T-helper 1 cell (primary cell): ENCODE results near the gene TNFSF15.

Experiments used
- DNase-seq, 5 donors: peaks; one replicate each; pipeline ENCODE4 v3.0.0-alpha.2; 2012 to 2020

Gene TNFSF15

DNA sequence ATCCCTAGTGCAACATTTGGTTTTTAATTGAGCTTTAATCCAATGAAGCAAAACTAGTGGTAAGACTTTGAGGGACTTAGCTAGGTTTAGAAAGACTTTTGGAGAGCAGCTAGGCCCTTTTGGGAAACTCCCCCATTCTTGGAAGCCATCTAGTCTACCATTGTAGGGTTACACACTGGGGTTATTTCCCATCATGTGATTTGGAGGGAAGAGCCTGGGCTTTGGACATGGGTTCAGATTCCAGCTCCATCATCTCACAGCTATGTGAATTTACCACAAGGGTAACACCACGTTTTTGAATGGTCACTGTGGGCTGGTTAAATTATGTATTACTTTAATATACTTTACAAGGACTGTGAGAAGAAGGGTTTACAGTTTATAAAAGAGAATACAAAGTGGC, 18.3 kb upstream of the TNFSF15 start:
- no peak for DNase-seq

DNA sequence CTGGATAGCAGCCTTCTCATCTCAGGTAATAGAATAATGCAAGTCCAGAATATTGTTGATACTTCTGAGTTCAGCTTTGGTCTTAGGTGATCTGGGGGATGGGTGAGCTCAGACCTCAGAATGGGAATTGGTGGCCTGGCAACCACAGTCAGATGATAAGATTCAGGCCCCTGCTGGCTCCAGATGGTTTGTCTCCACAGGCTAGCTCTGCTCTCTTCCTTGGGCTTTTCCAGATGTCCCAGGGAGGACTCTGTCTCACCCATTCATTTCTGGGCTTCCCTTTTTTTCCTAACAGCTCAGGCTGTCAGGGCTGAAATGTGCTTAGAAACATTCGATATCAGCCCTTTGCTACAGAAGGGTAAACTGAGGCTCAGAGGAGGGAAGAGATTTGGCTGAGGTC, 17.6 kb upstream of the TNFSF15 start:
- DNase-seq, result no peak

DNA sequence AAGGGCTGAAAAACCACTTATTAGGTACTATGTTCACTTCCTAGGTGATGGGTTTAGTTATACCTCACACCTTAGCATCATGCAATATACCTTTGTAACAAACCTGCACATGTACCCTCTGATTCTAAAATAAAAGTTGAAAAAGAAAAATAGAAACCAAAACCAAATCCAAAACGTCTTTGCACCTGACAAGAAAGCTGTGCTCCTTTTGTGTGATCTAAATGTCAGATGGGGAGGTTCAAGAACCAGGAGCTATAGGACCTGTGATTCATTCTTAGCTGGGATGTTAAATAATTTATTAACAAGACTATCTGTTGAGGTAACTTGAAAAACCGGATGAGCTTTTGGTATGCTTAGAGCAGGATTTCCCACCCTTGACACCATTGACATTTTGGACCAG, 16.9 kb upstream of the TNFSF15 start:
- DNase-seq, result no peak

DNA sequence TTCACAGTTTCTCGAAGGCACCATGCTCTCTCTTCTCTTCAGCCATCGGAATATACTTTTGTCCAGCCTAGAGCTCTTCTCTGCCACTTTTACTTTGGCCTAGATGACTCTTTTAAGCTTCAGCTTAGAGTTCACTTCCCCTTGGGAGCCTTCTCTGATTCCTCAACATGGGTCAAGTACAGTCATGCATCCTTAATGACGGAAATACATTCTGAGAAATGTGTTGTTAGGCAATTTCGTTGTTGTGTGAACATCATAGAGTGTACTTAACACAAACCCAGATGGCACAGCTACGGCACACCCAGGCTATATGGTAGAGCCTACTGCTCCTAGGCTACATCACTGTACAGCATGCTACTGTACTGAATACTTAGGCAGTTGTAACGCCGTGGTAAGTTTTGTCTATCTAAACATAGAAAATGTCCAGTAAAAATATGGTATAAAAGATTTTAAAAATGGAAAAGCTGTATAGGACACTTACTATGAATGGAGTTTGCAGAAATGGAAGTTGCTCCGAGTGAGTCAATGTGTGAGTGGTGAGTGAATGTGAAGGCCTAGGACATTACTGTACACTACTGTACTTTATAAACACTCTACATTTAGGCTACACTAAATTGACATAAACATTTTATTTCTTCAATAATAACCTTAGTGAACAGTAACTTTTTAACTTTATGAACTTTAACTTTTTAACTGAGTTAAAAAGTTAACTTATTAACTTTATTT, 15.1 kb upstream of the TNFSF15 start:
- DNase-seq, result no peak

DNA sequence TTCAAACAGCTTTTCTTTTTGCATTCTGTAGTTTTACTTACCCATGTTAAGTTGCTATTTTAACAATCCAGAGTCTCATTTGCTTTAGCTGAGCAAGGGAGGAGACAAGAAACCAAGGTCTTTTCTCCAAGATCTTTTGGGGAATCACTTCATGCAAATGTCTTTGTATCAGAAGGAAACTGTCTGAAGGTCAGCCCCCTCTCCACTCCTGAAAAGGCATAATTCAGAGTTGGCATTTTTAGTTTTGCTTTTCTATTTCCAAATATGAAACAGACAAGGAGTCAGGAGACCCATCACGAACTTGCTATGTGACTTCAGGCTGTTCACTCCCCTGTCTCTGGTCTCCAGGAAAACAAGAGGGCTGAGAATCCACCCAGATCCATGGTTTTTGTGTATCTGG, 12.3 kb upstream of the TNFSF15 start:
- DNase-seq, result no peak

DNA sequence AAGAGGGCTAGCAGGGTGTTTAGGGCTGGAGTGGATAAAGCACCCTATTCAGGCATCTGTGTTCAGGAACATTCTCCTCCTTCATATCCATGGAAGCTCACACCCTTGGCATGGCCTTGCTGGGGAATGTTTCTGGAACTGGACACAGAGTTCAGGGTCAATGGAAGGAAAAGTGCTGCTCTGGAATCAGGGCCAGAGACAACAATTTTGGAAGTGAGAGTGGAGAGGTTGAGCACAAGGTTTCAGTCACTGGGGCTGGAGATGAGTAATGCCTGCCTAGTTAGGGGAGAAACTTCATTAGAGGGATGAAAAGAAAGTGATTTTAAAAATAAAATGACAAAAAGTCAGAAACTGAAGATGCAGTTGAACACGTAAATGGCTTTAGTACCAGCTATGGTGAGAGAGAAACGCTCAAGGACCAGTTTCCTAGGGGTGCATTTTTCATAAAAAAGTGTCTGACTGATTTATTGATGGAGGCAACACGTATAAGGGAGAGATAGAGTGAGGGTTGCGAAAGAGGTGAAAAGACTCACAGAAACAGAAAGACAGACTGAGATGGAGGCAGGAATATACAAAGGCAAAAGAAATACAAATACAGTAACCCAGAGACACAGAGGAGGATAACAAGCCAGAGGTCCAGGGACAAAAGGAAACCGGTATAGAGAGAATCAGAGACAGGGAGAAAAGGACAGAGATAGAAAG, 8.0 kb upstream of the TNFSF15 start:
- DNase-seq, result no peak

DNA sequence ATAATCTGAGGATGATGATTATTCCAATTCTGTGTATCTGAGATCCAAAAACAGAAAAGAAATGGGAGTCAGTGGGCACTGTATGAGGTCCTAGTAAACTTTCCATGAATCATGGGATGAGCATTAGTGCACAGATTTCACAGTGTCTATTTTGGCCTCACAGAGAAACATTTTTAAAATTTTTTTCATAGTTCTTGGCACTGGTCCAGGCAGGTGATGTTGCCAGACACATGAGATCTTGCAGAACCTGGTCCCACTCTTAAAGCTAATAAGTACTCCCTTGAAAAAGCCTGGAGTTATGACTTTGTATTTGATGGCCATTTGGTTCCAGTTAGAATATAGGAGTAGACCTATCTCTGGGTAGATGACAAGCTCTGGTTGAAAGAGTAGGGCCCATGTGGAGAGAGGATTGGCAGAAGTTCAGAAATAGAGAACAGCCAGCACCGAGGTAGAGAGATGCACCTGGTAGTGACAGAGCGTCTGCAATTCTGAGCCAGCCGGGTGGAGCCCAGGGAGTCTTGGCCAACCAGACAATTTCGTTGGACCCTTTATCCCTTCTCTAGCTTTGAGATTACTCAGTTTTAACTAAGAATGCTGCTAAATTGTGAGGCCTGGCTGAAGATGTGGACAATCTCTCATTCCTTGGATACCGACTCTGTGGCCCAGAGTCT, 6.3 kb upstream of the TNFSF15 start:
- no peak for DNase-seq

DNA sequence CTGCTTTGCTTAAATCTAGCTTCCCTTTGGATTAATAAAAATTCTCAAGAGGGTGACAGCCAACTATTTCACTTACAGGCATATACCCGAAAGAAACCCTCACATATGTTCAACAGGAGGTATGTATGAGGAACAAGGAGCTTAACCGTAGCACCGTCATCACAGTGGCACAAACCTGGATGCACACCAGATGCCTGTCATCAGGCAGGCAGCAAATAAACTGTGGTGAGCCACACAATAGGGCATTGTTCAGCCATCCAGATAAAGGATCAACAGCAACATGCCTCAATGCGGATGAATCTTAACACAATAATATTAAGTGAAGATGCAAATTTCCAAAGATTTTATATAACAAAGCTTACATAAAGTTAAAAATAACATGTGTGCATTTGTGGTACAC, 5.5 kb upstream of the TNFSF15 start:
- DNase-seq, result no peak

DNA sequence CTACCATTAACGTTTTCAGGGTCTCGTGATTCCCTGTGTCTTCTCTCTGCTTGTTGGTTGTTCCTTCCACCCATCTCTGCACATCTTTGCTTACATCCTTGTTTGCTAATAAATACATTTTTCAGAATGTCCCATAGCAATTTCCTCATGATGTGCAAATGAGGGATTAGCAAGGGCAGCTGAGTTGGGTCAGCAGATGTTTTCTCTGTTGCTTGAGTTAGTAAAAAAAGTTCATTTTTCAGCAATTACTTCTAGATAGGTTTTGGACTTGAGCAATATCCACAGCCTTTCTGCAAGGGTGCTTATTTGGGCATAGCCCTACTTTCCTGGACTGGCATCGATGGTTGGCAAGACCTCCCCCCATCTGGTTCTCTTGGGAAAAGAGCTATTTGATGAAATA, 4.8 kb upstream of the TNFSF15 start:
- DNase-seq, result no peak

DNA sequence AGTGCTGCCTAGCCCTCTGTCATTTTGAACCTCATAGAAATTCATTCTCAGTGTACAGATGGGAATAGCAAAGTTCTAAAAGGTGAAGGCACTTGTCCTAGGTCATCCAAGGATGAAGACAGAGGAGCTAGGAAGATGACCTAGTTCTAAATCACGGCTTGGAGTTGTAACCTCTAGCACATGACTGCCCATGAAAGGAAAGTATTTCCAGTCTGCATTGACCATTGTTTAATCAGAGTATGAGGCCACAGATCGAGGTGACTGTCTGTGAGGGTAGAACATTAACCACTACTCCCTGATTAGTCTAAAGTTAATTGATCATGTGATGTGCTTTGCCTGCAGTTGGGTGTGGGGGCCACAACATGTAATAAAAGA, 674 bp upstream of the TNFSF15 start:
- DNase-seq, result no peak

DNA sequence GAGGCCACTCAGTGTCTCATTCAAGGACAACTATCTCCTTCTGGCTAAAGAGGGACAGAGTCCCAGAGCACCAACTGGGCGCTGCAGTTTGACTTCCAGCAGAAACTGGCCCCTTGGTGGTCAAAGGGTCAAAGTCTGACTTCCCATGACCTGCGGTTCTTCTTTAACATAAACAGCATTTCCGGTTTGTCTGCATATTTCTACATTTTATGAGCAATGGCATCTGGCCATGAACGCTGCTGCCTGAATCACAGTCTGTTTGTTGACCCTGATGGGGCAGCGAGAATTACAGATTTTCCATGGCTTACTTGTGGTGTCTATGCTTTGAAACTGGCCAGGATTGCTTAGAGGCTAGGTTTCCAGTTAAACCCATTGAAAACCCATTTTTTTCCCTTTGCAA, 1.3 kb downstream of the TNFSF15 start:
- DNase-seq, result no peak

DNA sequence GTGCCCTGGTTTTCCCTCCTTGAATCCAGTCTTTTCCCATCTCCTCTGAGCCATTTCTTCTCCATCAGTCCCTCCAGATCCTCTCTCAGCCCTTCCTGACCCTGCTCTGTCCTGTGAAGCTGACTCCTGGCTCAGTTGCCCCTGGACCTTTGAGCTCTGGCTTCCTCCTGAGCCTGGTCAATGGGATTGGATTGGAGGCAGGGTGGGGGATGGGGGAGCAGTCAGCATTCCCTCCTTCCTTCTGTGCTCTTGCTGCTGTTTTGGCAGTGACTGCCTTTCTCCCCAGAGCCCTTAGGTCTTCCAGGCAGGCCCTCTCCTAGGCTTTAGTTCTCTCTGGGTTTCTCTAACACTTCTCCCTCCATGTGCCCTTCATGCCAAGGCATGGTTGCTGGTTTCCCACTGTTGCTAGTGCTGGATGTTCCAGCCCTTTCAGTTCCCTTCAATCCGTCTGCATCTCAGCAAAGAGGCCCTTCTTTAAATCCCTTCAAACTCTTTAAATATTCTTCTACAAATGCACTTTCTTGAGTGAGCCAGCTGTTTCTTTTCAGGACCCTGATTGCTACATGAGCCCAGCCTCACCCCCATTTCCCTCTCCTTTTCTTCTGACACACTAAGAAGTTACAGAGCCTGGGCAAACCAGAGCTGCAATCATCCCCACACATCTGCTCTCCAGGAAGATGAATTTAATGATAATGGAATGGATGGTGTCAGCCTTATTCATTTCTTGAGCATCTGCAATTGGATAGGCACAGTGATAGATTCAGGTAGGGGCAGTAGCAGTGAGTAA, 2.2 kb downstream of the TNFSF15 start:
- DNase-seq, result no peak

DNA sequence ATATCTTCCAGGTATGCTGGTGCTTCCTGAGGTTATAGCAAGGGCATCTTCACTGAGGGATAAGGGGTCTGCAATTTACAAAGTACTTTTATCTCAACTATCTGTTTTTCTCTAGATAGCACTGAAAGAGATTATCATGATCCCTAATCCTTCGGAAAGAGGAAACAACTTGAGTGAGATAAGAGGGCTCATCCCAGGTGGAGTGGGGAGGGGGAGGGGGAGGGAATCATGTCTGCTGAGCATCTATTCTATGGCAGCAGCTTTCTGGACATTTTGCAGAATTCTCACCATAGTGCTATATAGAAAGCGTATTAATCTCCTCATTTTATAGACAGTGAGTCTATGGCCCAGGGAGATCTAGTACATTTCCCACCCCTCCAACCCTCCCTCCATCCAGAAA, 5.9 kb downstream of the TNFSF15 start:
- DNase-seq, result no peak

DNA sequence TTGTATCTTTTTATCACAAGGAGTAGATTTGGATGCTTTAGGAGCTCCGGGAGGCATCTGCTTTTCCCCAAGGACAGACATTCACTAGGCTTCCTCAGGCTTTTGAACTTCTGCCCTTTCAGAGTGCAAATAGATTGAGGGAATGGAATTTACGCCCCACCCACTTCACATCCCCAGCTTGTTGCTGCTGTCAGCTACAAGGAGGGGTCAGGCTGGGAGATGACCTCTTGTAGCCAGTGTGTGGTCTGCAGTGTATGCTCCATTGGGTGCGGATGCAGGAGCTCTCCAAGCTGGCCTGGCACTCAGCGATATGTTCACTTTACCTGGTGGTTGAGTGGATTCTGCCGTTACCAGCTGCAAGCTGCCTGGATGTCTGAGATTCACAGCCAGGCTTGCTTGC, 6.4 kb downstream of the TNFSF15 start:
- no peak for DNase-seq

DNA sequence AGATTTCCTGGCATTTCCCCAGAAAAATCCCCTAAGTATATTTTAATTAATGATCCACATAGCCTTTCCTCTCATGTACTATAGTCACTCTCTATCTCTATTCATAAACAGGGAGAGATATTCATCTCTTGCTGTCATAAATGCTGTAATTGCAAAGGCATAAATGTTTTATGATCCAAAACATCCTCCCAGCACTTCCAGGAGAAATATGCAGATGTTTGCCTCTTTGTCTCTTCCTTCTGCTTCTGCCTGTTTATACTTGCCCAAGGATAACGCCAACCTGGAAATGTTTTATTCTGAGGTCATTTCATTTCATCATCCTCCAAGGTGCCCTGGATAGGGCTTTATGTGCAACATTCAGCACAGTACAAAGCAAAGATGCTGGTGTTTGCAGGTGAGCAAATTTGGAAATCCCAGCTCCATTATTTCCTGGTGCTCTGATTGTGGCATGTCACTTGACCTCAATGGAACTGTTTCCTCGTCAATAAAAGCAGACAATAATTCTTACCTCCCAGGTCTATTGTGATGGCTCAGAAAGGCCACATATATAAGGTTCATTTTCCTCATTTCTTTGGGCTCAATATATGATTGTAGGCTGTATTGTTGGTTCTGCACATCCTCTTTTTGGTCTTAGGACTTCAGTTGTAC, 6.9 kb downstream of the TNFSF15 start:
- DNase-seq, result no peak

DNA sequence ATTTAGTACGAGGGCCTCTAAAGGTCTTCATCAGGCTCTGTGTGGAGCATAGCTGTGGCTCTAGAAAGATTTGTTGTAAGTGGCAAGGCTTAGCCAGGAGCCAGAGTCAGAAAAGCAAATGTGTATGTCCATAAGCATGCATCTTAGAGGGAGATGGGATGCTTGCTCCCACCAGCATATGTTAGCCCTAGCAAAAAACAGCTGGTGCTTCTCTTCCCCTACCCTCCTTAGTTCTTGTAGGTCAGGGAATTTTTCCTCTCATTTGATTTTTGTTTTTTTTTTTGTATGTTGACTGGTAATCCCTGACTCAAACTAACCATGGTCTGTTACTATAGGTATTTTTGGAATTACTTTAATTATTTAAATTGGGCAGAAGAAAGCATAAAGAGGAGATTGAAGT, 7.7 kb downstream of the TNFSF15 start:
- DNase-seq, result no peak

DNA sequence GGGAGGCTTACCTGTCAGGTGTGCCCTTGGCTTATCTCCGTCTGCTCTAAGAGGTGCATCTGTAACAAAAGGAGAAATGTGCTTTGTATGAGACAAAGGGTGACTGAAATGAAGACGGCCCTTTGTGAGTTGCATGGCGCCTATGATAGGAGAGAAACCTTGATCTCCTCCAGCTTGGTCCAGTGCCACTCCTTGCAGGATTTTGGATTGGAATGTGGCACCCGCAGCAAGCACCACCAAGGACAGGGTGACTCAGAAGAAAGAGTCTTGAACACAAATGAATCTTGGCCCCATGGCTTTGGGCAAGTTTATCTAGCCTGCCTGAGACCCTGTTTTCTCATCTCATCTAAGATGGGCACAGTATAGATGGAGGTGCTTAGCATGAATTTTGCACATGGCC, 13.4 kb downstream of the TNFSF15 start:
- no peak for DNase-seq

DNA sequence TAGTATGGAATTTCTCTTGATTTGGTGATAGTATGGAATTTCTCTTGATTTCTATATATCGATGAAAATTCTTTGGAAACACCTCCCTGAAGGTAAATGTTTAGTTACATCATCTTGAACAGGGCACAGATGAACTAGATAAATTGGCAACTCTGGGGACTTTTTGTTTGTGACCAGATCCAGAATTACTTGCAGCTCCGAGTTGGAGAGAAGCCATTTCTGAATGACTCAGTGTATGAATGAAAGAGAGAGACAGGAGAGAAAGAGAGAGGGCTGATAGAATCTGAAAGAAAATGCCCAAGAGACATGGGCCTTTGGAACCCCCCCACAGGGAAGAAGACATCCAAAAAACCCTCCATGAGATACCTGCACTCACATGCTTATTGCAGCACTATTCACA, 14.1 kb downstream of the TNFSF15 start:
- DNase-seq, result no peak

DNA sequence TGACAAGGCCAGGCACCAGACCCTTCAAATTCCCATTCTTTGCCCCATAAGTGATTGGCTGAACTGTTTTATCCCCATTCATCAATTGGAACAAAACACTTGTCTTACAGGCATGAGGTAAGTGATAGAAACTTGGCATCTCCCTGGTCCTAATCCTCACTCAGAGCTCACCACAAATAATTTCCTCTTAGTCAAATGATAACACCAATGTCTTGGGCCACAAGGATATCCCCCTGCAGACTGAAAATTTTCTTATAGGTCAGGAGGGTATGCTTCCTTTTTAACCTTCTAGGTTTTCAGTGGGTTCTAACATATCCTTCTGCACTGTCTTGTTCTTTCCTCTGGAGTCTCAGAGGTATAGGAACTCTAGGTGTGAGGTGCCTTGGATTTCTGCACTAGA, 14.5 kb downstream of the TNFSF15 start:
- no peak for DNase-seq

DNA sequence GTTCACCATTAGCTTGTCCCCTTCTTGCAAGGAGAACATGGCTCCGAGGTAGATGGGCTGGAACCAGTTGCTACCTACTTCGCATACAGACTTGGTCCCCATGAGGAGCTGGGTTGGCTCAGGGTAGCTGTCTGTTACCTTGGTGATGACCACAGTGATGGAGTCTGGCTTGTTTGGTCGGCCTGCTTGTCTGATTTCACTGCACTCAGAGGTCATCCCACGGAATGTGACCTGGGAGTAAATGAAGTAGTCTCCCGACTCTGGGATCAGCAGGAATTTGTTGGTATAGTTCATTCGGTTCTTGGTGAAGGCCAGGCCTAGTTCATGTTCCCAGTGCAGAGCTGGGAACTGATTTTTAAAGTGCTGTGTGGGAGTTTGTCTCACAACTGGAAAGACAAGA, 15.3 kb downstream of the TNFSF15 start:
- no peak for DNase-seq

DNA sequence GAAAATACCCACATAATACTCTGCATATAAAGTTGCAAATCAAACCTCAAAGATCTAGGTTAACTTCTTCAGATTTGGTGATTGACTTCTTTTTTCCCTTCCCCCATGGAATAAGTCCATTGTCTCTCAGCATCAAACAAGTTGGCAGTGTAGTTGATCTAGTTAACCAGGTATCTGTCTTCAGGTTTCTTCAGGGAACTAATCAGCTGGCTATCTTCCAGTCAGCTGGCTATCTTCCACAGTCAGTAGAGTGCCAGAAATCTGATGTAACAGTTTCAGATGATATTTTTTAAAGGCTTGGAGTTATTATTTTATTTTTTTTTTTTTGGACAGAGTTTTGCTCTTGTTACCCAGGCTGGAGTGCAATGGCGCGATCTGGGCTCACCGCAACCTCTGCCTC, 16.8 kb downstream of the TNFSF15 start:
- no peak for DNase-seq

DNA sequence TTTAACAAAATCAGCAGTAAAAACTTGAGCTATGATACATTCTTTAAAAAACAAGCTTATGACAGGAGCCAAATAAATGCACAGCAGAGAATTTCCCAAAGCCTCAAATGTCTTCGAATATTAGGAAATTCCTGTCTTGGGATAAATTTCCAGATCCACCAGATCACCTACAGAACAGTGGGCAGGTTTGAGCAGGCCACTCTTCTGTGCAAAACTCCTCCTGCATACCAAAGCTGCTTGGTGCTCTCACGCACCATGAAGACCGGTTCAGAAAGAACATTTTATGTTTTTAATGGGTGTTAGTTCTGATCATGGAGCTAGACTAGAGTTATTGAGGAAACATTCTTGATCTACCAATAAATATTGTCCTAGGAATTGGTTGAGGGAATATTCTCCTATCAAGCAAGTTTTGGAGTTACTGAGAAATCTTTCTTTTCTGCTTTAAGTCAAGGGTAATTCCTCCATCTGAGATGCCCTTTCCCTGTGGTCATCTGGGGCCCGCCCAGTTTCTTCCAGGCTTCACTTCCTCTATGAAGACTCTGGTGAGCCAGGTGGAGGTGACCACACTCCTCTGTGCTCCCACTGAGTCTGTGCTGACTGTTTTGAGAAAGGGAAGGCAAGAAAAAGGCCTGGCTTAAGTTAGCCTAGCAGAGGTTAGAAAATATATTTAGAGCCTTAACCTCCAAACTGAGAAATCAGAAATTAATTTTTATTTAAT, 17.9 kb downstream of the TNFSF15 start:
- DNase-seq, result no peak
